Esophagus squamous epithelium (tissue), 5 donors: ENCODE data around the gene FAAP20. TPM values are rescaled to one million over a fixed set of nuclear protein-coding genes. Genes with fewer than 3 reads are reported as not detected.

Experiments
- DNase-seq: peaks from one replicate; lab custom pipeline; 2025; lab: John Stamatoyannopoulos, UW
- H3K27ac ChIP-seq, 4 donors: fragments of 200-600 bp; sonication (generic); one replicate each; pipeline ENCODE4 v1.5.1; 2016 to 2019; ENCODE audit warnings: mild to moderate bottlenecking in 1 of 4
- H3K27me3 ChIP-seq, 4 donors: fragments of 200-600 bp; sonication (generic); 1 replicate in 3 of 4; 2 replicates in 1 of 4; pipeline versions ENCODE4 v1.5.1 to v1.6.0; 2017 to 2021; ENCODE audit warnings: antibody characterized with exemption in 1 of 4
- H3K36me3 ChIP-seq, 3 donors: fragments of 200-600 bp; sonication (generic); one replicate each; pipeline ENCODE4 v1.5.1; 2016 to 2019
- H3K4me1 ChIP-seq, 3 donors: fragments of 200-600 bp; sonication (generic); one replicate each; pipeline ENCODE4 v1.5.1; 2017 to 2019
- H3K4me3 ChIP-seq, 4 donors: fragments of 200-600 bp; sonication (generic); 1 replicate in 3 of 4; 2 replicates in 1 of 4; pipeline ENCODE4 v1.5.1; 2016 to 2019; ENCODE audit warnings: mild to moderate bottlenecking in 2 of 4, moderate library complexity in 1 of 4
- H3K9me3 ChIP-seq, 3 donors: fragments of 200-600 bp; sonication (generic); one replicate each; pipeline ENCODE4 v1.5.1; 2016 to 2019
- POLR2A ChIP-seq, 4 donors: fragments of 450-650 bp; IDR thresholded peaks; one replicate each; pipeline ENCODE4 v1.6.1; 2017; ENCODE audit warnings: antibody characterized with exemption in 4 of 4, mild to moderate bottlenecking in 4 of 4, moderate library complexity in 3 of 4
- WGBS, 2 donors: methylation state at CpG; one replicate each; pipeline ENCODE4 v1.1.5; 2018; 5-methylcytosine and 5-hydroxymethylcytosine counted together
- intact Hi-C: fragments of 100-400 bp; cut with DNase I; formaldehyde crosslinking; loops from one replicate; pipeline ENCODE4 v1.15.0; 2022
- total RNA-seq, 4 donors: library from RNA; depleted of rRNA; stranded (reverse); fragments of >200 nt; gene quantifications; one replicate each; pipeline ENCODE4 v1.1.0, GENCODE V29; 2016
- TF ChIP-seq, protein P1 (sequence below), 6 experiments: fragments of 450-650 bp in 4 of 6; fragments of 200-600 bp in 2 of 6; sonication (generic) in 2 of 6; IDR thresholded peaks; one replicate each; pipeline ENCODE4 v1.5.1; 2016 to 2019; ENCODE audit warnings: antibody characterized with exemption in 6 of 6, mild to moderate bottlenecking in 4 of 6, moderate library complexity in 4 of 6
- donor health status: DM: yes; HTN: yes; CAD: no.

Gene FAAP20
- total RNA-seq, 4 donors from 2014 or later, result 8.6 to 22.5 (median 18.1) TPM

DNA sequence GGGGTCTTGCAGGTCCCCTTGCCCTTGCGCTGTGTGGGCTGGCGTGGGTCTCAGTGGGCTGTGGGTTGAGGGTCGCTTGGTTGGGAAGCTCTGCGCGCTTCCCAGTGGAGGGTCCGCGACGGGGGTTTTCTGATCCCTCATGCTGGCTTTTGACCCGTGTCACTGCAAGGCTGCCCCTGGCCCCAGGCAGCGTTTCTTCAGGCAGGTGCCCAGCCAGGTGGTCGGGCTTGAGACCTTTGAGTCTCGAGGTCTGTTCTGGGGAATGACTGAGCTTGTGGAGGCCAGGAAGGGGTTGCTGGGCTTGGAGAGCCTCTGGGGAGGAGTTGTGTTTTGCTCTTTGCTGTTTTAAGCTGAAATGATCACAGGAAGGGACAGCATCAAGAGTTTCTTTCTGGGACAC lies 38.9 kb upstream of the FAAP20 start:
- H3K9me3 ChIP-seq, result no peaks in the 10 kb centered on the region
- no peaks in the 10 kb centered on the region for H3K36me3 ChIP-seq
- TF ChIP-seq POLR2A (IDR thresholded peaks at IDR 0.05), result no peak
- TF ChIP-seq, protein P1, sequence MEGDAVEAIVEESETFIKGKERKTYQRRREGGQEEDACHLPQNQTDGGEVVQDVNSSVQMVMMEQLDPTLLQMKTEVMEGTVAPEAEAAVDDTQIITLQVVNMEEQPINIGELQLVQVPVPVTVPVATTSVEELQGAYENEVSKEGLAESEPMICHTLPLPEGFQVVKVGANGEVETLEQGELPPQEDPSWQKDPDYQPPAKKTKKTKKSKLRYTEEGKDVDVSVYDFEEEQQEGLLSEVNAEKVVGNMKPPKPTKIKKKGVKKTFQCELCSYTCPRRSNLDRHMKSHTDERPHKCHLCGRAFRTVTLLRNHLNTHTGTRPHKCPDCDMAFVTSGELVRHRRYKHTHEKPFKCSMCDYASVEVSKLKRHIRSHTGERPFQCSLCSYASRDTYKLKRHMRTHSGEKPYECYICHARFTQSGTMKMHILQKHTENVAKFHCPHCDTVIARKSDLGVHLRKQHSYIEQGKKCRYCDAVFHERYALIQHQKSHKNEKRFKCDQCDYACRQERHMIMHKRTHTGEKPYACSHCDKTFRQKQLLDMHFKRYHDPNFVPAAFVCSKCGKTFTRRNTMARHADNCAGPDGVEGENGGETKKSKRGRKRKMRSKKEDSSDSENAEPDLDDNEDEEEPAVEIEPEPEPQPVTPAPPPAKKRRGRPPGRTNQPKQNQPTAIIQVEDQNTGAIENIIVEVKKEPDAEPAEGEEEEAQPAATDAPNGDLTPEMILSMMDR (IDR thresholded peaks at IDR 0.05), result no peak
- H3K4me3 ChIP-seq, result peak overlapping the region in 3 of 4 donors; percentile 24 to 77 (median 71)
- no peak for DNase-seq
- H3K27ac ChIP-seq, result peak overlapping the region; percentile 82 to 94 (median 91)
- intact Hi-C loops, result no loop called here
- WGBS, 2 donors, result 0 to 32% methylated on average over 1 to 3 of the region's 12 CpGs
- no peaks in the 10 kb centered on the region for H3K27me3 ChIP-seq
- peaks cover 76 to 96% (median 94%) of the 10 kb centered on the region in 3 donors for H3K4me1 ChIP-seq

DNA sequence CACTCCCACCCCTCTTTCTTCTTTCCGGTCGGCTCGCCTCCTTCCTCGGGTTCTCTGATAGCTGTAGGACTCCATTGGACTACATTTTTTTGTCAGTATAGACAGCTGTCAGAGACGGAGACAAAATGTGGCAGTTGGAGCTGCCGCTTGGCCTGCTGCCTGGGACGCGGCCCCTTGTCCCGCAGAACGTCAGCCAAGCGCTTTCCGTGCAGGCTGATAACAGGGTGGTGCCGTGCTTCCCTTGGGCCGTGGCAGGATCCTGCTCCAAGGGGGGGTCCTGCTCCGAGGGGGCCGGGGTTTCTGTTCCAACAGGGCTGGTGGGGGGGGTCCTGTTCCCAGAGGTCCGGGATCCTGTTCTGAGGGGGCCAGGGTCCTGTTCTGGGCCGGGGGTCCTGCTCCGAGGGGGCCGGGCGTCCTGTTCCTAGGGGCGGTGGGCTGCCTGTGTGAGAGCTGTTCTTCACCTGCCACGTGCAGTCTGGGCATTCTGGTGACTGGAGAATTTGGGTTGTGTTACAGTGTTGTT lies 38.4 kb upstream of the FAAP20 start:
- WGBS, 2 donors, result 57 to 59% methylated on average over 4 to 5 of the region's 23 CpGs
- intact Hi-C loops, result no loop called here
- H3K27ac ChIP-seq, result peak overlapping the region; percentile 82 to 94 (median 91)
- no peaks in the 10 kb centered on the region for H3K9me3 ChIP-seq
- peak overlapping the region in 3 of 4 donors; percentile 66 to 77 (median 71) for H3K4me3 ChIP-seq
- TF ChIP-seq, protein P1 (IDR thresholded peaks at IDR 0.05), result no peak
- TF ChIP-seq POLR2A (IDR thresholded peaks at IDR 0.05), result no peak
- H3K4me1 ChIP-seq, result peaks cover 72 to 91% (median 89%) of the 10 kb centered on the region in 3 donors
- H3K36me3 ChIP-seq, result no peaks in the 10 kb centered on the region
- H3K27me3 ChIP-seq, result no peaks in the 10 kb centered on the region
- DNase-seq, result no peak

DNA sequence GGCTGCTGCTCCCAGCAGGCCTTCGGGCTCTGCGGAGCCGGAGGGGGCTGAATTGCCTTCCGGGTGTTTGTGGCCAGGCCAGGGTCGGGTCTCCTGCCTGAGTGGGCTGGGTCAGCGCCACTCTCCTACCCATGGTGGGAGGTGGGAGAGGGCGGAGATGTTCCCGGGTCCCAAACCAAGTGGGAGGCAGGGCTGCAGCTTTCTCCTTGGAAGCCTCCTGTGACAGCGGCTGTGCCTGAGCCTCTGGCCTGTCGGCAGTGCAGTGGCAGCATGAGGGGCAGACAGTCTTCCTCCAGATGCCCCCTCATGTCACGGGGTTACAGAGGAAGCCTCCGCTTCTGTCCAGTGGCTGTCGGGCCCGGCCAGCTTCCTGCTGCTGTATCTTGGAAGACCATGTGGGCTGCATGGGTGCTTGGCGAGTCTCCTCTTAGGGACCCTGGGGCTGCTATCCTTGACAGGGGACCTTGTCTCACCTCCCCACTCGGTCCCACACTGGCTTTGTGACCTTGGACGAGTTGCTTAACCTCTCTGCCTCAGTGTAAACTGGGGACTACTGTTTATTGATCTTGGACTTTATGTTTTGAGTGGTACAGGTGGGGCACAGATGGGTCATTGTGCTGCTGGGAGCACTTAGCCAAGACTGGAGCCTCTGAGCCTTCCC lies 37.8 kb upstream of the FAAP20 start:
- Histone ChIP-seq H3K4me3 (peak overlapping the region; percentile 42 to 77 (median 68)), H3K9me3 (no peaks in the 10 kb centered on the region), H3K27ac (peak overlapping the region; percentile 82 to 94 (median 91)), H3K27me3 (no peaks in the 10 kb centered on the region), H3K4me1 (peaks cover 66 to 86% (median 84%) of the 10 kb centered on the region in 3 donors), H3K36me3 (no peaks in the 10 kb centered on the region)
- TF ChIP-seq, protein P1 (IDR thresholded peaks at IDR 0.05), result no peak
- peak in 1 of 4 donors; percentile 34 for TF ChIP-seq POLR2A (IDR thresholded peaks at IDR 0.05)
- 16 to 30% methylated on average over 5 to 9 of the region's 17 CpGs for WGBS, 2 donors
- intact Hi-C loops, result no loop called here
- no peak for DNase-seq

DNA sequence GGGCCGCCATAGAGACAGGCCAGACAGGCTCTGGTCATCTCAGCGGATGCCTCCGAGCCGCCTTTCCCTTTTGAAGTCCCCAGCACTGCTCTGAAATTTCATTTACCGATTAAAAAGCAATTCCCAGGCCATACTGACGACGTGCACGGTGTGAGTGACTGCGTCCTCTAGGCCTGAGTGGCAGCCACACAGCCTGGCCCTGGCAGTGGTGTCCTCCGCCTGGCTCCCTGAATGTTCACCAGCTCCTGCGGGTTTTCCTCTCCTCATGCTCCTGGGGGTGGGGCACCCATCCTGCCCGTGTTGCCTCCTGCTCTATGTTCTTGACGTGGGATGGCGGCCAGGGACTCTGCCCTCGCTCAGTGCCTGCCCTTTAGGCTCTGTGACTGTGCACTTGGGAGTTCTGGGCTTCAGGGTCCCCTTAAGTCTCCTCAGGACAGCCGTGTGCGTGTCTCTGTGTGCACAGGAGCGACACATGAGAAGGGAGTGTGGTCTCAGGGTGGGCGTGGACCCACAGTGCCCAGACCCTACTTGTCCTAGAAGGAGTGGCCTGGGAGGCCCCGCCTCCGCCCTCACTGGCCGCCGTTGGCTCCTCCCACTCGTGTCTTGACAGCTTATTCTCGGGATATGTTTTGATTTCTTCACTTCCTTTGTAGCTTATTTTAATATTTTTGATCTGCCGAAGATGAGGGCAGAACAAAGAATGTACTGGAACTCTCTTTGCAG lies 37.1 kb upstream of the FAAP20 start:
- WGBS, 2 donors, result 13 to 14% methylated on average over 7 to 19 of the region's 26 CpGs
- H3K4me1 ChIP-seq, result peaks cover 61 to 82% (median 78%) of the 10 kb centered on the region in 3 donors
- no peaks in the 10 kb centered on the region for H3K9me3 ChIP-seq
- peak overlapping the region; percentile 42 to 77 (median 68) for H3K4me3 ChIP-seq
- no peaks in the 10 kb centered on the region for H3K27me3 ChIP-seq
- peak overlapping the region; percentile 82 to 94 (median 91) for H3K27ac ChIP-seq
- intact Hi-C loops, result no loop called here
- DNase-seq, result no peak
- peak in 1 of 4 donors; percentile 50 for TF ChIP-seq POLR2A (IDR thresholded peaks at IDR 0.05)
- TF ChIP-seq, protein P1 (IDR thresholded peaks at IDR 0.05), result no peak
- H3K36me3 ChIP-seq, result no peaks in the 10 kb centered on the region
